Activated CD8-positive, alpha-beta T cell treated with anti-CD3 and anti-CD28 coated beads, Interleukin-2, amount 10 ng/mL, durations not matched to agents 7 days and 5 days (primary cell): ENCODE data around the gene AOPEP. TPM values are rescaled to one million over a fixed set of nuclear protein-coding genes. Genes with fewer than 3 reads are reported as not detected.

Experiments used
- ATAC-seq: fragments of 150-1000 bp; cut with Tn5 transposase; one replicate; pipeline ENCODE4 v1.10.0; 2021; ENCODE audit warnings: moderate library complexity
- CTCF ChIA-PET: fragments of 350-600 bp; sonication (Branson Sonifier 250); formaldehyde crosslinking; loops from one replicate; lab custom pipeline; 2021; ENCODE audit warnings: antibody characterized with exemption; lab: Charles Lee
- POLR2A ChIA-PET: fragments of 350-600 bp; sonication (Branson Sonifier 250); formaldehyde crosslinking; loops from one replicate; lab custom pipeline; 2021; ENCODE audit warnings: antibody characterized with exemption; lab: Charles Lee
- DNase-seq: peaks from one replicate; pipeline ENCODE4 v3.0.0-alpha.2; 2020
- H3K27ac Mint-ChIP-seq: one replicate; pipeline ENCODE4 v1.8.0; 2021; ENCODE audit warnings: mild to moderate bottlenecking, mixed read lengths
- H3K27me3 Mint-ChIP-seq: one replicate; pipeline ENCODE4 v1.8.0; 2021; ENCODE audit warnings: low read depth, mixed read lengths
- H3K36me3 Mint-ChIP-seq: one replicate; pipeline ENCODE4 v1.8.0; 2021; ENCODE audit warnings: low read depth, mixed read lengths
- H3K4me1 Mint-ChIP-seq: one replicate; pipeline ENCODE4 v1.8.0; 2021; ENCODE audit warnings: low read depth, mixed read lengths
- H3K4me3 Mint-ChIP-seq: one replicate; pipeline ENCODE4 v1.8.0; 2021; ENCODE audit warnings: mild to moderate bottlenecking, mixed read lengths
- H3K9me3 Mint-ChIP-seq: one replicate; pipeline ENCODE4 v1.8.0; 2022; ENCODE audit warnings: mixed read lengths; ENCODE audit not compliant: insufficient read depth
- total RNA-seq, 2 experiments: library from RNA; stranded (reverse); gene quantifications; one replicate each; pipeline ENCODE4 v1.2.3, GENCODE V29; 2021

AOPEP gene
- total RNA-seq, 2 experiments from 2014 or later, result 7.2 to 8.9 TPM

DNA sequence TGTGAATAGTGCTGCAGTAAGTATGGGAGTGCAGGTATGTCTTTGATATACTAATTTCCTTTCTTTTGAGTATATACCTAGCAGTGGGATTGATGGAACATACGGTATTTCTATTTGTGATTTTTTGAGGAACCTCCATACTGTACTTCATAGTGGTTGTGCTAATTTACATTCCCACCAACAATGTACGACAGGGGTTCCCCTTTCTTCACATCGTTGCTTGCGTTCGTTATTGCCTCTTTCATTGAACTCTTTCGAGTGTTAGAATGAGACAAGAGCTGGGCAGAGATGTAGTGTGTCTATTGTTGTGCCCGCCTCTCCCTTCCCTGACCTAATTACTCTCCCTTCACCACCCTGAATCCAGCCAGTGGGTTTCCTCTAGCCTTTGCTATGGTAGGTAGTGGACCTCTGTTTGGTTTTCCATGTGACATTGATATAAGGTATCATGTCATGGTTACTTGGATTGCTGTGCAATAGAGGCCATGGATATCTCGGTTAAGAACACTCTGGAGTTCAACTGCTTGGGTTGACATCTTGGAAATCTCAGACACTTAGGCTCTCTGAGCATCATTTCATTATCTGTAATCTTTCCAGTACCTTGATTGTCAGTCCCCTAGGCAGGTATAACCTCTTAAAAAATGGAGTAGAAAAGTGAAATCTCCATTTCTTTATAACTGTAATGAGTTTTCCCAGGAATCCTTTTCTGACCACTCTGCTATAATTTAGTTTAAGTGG, 19.5 kb downstream of the AOPEP start:
- H3K36me3 Mint-ChIP-seq, result peaks cover 23% of the 10 kb centered on the region
- no peaks in the 10 kb centered on the region for H3K27me3 Mint-ChIP-seq
- CTCF ChIA-PET, result no interaction called here
- no peak overlapping the region for H3K4me3 Mint-ChIP-seq
- H3K9me3 Mint-ChIP-seq, result peaks cover 12% of the 10 kb centered on the region
- POLR2A ChIA-PET, result no interaction called here
- DNase-seq (no peak), ATAC-seq (no peak)
- no peaks in the 10 kb centered on the region for H3K4me1 Mint-ChIP-seq
- no peak overlapping the region for H3K27ac Mint-ChIP-seq

DNA sequence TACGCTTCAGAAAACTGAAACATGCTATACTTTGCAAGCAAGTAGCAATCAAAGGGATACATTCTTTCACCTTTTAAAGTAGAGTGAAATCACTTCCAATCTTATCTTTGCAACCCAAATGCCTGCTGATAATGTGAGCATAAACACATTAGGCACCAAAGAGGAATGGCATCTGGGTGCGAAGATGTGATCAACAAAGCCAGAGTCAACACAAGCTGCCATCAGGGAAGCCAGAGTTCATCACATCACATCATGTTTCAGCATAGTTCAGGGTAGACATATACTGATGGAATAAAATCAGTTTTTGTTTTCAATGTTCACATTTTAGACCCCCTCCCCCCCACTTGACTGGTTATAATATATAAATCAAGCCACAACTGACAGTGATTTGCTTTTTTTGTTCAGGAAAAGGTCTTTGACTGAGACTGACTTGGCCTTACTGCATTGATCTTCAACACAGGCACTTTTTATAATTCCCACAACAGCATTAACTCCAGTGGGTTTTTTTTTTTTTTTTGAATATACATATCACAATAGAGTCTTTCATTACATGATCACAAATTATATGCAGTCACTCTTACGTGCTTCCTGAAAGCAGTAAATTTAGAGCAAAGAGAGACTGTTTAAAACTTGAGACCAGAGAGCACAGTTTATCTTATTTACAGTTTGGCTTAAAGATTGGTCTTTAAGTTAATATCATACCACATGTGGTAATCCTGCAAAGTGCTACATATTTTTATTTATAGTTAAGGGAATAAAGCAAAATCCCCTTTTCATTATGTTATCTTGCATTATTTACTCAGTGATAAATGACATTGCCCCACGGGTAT, 20.3 kb downstream of the AOPEP start:
- H3K36me3 Mint-ChIP-seq, result peaks cover 25% of the 10 kb centered on the region
- DNase-seq (no peak), ATAC-seq (no peak)
- no peak overlapping the region for H3K4me3 Mint-ChIP-seq
- POLR2A ChIA-PET, result no interaction called here
- H3K4me1 Mint-ChIP-seq, result no peaks in the 10 kb centered on the region
- CTCF ChIA-PET, result no interaction called here
- H3K27me3 Mint-ChIP-seq, result no peaks in the 10 kb centered on the region
- H3K27ac Mint-ChIP-seq, result no peak overlapping the region
- H3K9me3 Mint-ChIP-seq, result peaks cover 12% of the 10 kb centered on the region

DNA sequence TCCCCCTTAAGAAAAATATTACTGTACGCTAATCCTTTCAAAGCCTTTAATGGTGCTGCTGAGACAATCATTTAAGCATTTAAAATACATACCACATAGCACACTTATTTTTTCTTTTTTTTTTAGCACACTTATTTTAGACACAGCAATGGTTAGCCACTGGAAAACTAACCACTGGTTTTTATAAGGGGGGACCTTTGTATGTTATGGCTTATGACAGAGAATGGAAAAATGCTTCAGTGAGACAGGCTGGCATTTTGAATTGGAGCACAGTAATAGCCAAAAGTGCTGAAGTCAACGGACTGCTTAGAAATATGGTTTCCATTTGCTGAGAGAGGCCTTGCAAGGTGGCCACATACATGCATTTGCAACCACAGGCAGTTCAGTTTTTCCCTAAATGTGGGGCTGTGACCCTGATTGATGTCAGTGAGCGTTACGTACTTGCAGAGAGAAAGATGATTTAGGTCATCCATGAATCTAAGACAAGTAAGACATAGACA, 28.5 kb downstream of the AOPEP start:
- H3K9me3 Mint-ChIP-seq, result no peaks in the 10 kb centered on the region
- no peaks in the 10 kb centered on the region for H3K4me1 Mint-ChIP-seq
- peaks cover 6% of the 10 kb centered on the region for H3K36me3 Mint-ChIP-seq
- DNase-seq (no peak), ATAC-seq (no peak)
- no peak overlapping the region for H3K27ac Mint-ChIP-seq
- no peaks in the 10 kb centered on the region for H3K27me3 Mint-ChIP-seq
- ChIA-PET POLR2A (interaction anchor here (0.6 kb wide), 1 partner anchor 130 kb away, joined by 3 read pairs; no protein-coding TSS in a partner anchor), CTCF (no interaction called here)
- H3K4me3 Mint-ChIP-seq, result no peak overlapping the region

GRCh38 chr9:94757158-94757557, 30.7 kb downstream of the AOPEP start:
- H3K27me3 Mint-ChIP-seq, result no peaks in the 10 kb centered on the region
- no peaks in the 10 kb centered on the region for H3K9me3 Mint-ChIP-seq
- H3K36me3 Mint-ChIP-seq, result peaks cover 6% of the 10 kb centered on the region
- ChIA-PET CTCF (no interaction called here), POLR2A (no interaction called here)
- no peak for ATAC-seq
- H3K4me3 Mint-ChIP-seq, result no peak overlapping the region
- H3K4me1 Mint-ChIP-seq, result peaks cover 2% of the 10 kb centered on the region
- H3K27ac Mint-ChIP-seq, result no peak overlapping the region
- DNase-seq, result no peak

- no peak for DNase-seq
- Mint-ChIP-seq H3K4me3 (no peak overlapping the region), H3K36me3 (peaks cover 5% of the 10 kb centered on the region), H3K27ac (no peak overlapping the region), H3K9me3 (no peaks in the 10 kb centered on the region), H3K4me1 (peaks cover 2% of the 10 kb centered on the region), H3K27me3 (no peaks in the 10 kb centered on the region)
- ATAC-seq, result no peak
- POLR2A ChIA-PET, result no interaction called here
- CTCF ChIA-PET, result no interaction called here
These were observed 31.5 kb downstream of the AOPEP start for GRCh38 chr9:94758031-94758430.

DNA sequence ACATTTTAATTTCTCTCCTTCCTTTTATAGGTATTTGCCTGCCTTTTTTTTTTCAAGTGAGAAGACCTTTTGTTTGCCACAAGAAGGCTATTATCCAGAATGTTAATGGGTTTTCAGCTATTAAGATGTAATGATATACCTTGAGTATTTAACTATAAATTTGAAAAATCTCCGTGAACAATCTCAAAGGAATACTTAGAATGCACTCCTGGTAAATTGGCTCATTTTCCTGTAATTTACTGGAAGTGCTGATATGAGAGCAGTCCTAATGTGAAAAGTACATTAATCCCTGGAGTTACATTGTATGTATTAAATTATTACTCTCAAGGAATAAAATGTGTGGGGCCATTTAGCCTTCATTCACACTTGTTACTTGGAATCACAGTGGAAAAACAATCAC, 32.4 kb downstream of the AOPEP start:
- POLR2A ChIA-PET, result no interaction called here
- CTCF ChIA-PET, result no interaction called here
- DNase-seq, result no peak
- no peak for ATAC-seq
- Mint-ChIP-seq H3K9me3 (no peaks in the 10 kb centered on the region), H3K4me3 (no peak overlapping the region), H3K36me3 (peaks cover 5% of the 10 kb centered on the region), H3K27me3 (no peaks in the 10 kb centered on the region), H3K4me1 (peaks cover 2% of the 10 kb centered on the region), H3K27ac (no peak overlapping the region)

GRCh38 chr9:94760010-94760409, 33.5 kb downstream of the AOPEP start:
- Mint-ChIP-seq H3K36me3 (peaks cover 5% of the 10 kb centered on the region), H3K4me3 (no peak overlapping the region), H3K4me1 (peaks cover 2% of the 10 kb centered on the region), H3K27ac (no peak overlapping the region), H3K27me3 (no peaks in the 10 kb centered on the region), H3K9me3 (no peaks in the 10 kb centered on the region)
- CTCF ChIA-PET, result no interaction called here
- DNase-seq (no peak), ATAC-seq (no peak)
- POLR2A ChIA-PET, result no interaction called here

GRCh38 chr9:94760660-94761059, 34.2 kb downstream of the AOPEP start:
- Mint-ChIP-seq H3K27ac (no peak overlapping the region), H3K27me3 (no peaks in the 10 kb centered on the region), H3K36me3 (peaks cover 5% of the 10 kb centered on the region), H3K9me3 (no peaks in the 10 kb centered on the region), H3K4me3 (no peak overlapping the region), H3K4me1 (peaks cover 2% of the 10 kb centered on the region)
- ATAC-seq (no peak), DNase-seq (no peak)
- ChIA-PET POLR2A (no interaction called here), CTCF (no interaction called here)

DNA sequence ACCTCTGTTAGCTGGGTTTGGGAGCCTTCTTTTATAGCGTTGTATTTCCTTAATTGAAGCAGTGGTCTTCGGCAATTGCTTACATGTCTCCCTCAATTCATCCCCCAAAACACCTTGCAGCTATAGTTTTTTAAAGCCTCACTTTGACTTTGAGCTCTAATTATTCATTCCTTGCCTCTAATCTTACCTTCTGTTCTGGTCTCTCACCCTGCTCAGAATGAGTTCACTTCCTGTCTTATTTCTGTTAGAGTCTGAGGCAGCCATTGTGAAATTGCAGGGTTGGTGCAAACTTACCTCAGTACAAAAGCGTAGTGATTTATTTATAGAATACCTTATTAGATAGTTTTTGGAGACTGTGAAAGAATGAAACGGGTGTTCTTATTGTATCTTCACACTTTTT, 35.0 kb downstream of the AOPEP start:
- no peak for DNase-seq
- no peak overlapping the region for H3K4me3 Mint-ChIP-seq
- POLR2A ChIA-PET, result no interaction called here
- peaks cover 6% of the 10 kb centered on the region for H3K36me3 Mint-ChIP-seq
- H3K9me3 Mint-ChIP-seq, result no peaks in the 10 kb centered on the region
- H3K4me1 Mint-ChIP-seq, result peaks cover 2% of the 10 kb centered on the region
- no peaks in the 10 kb centered on the region for H3K27me3 Mint-ChIP-seq
- CTCF ChIA-PET, result no interaction called here
- ATAC-seq, result no peak
- H3K27ac Mint-ChIP-seq, result no peak overlapping the region

DNA sequence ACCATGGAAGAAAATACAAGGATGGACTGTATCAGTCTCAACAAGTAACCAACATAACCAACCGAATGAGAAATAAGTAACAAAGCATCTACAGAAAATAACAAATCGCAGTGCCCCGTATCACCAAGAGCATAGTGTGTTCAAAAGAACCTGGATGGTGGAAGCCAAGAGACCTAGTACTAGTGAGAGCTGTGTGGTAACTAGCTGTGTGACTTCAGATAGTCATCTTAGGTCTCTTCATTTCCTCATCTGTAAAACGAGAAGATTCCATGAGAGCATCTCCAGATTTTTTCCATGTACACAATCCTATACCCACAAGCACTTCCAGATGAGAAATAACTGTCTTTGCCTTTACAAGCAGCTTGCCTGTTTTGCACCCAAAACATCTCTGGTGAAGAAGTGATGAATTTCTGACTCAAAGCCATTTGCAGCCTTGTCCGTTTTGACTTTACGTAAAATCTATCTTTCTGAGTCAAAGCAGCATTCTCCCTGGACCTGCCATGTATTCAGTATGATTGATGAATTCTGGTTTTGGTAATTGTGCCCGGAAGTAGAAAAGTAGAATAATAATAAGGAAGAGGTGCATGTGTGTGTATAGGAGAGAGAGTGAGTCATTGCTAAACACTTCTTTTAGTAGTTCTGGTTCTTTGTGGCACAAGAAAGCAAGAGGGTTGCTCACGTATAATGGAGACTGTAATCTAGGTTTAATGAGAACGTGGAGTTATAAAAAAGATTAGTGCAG, 41.0 kb downstream of the AOPEP start:
- Mint-ChIP-seq H3K27ac (no peak overlapping the region), H3K9me3 (no peaks in the 10 kb centered on the region), H3K4me3 (no peak overlapping the region), H3K36me3 (peaks cover 2% of the 10 kb centered on the region), H3K27me3 (no peaks in the 10 kb centered on the region), H3K4me1 (no peaks in the 10 kb centered on the region)
- POLR2A ChIA-PET, result no interaction called here
- DNase-seq (no peak), ATAC-seq (no peak)
- CTCF ChIA-PET, result interaction anchor here (1.1 kb wide), 1 partner anchor 86 kb away, joined by 3 read pairs; no protein-coding TSS in a partner anchor

- Mint-ChIP-seq H3K4me1 (no peaks in the 10 kb centered on the region), H3K4me3 (no peak overlapping the region), H3K27ac (no peak overlapping the region), H3K9me3 (no peaks in the 10 kb centered on the region), H3K27me3 (no peaks in the 10 kb centered on the region), H3K36me3 (peaks cover 2% of the 10 kb centered on the region)
- ChIA-PET POLR2A (no interaction called here), CTCF (no interaction called here)
- DNase-seq (no peak), ATAC-seq (no peak)
These were observed 42.3 kb downstream of the AOPEP start for GRCh38 chr9:94768766-94769165.

DNA sequence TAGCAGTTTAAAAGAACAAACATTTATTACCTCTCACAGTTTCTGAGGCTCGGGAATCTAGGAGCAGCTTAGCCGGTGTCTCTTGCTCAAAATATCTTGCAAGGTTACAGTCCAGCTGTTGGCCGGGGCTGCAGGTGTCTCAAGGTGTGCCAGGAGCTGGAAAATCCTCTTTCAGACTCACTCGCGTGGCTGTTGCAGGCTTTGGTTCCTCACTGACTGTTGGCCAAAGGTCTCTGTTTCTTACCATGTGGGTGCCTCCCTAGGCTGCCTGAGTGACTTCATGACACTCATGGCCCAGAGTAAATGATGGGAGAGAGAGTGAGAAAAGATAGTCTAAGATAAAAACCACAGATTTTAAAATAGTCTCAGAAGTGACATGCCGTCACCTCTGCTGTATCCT, 43.8 kb downstream of the AOPEP start:
- DNase-seq, result no peak
- H3K9me3 Mint-ChIP-seq, result no peaks in the 10 kb centered on the region

More for the DNA sequence above, 43.8 kb downstream of the AOPEP start:
- ChIA-PET CTCF (no interaction called here), POLR2A (no interaction called here)
- ATAC-seq, result no peak
- H3K36me3 Mint-ChIP-seq, result peaks cover 2% of the 10 kb centered on the region
- no peaks in the 10 kb centered on the region for H3K27me3 Mint-ChIP-seq
- no peak overlapping the region for H3K27ac Mint-ChIP-seq
- no peaks in the 10 kb centered on the region for H3K4me1 Mint-ChIP-seq
- H3K4me3 Mint-ChIP-seq, result no peak overlapping the region
